ENCODE measurements around the gene STX8.
"Not testable (repeated sequence)": the region's sequence is repeated elsewhere in the genome, so short reads cannot be mapped to it uniquely, and the experiment has no call there.

Gene STX8

GRCh38 chr17:9382626-9383025, 193.0 kb downstream of the STX8 start:
- no peak for DNase-seq

- DNase-seq: no peak
These were observed 194.6 kb downstream of the STX8 start for GRCh38 chr17:9381068-9381467.

GRCh38 chr17:9380361-9380760, 195.3 kb downstream of the STX8 start:
- DNase-seq: no peak

DNA sequence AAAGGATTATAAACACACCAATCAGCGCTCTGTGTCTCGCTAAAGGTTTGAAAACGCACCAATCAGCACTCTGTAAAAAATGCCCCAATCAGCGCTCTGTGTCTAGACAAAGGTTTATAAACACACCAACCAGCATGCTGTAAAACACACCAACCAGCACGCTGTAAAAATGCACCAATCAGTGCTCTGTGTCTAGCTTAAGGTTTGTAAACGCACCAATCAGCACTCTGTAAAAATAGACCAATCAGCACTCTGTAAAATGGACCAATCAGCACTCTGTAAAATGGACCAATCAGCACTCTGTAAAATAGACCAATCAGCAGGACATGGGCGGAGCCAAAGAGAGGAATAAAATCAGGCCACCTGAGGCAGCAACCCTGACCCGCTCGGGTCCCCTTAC, 199.4 kb downstream of the STX8 start:
- not testable (repeated sequence) for DNase-seq

GRCh38 chr17:9371019-9371418, 204.6 kb downstream of the STX8 start:
- DNase-seq: no peak

GRCh38 chr17:9370467-9370866, 205.2 kb downstream of the STX8 start:
- DNase-seq: no peak

GRCh38 chr17:9368631-9369030, 207.0 kb downstream of the STX8 start:
- DNase-seq: no peak

DNA sequence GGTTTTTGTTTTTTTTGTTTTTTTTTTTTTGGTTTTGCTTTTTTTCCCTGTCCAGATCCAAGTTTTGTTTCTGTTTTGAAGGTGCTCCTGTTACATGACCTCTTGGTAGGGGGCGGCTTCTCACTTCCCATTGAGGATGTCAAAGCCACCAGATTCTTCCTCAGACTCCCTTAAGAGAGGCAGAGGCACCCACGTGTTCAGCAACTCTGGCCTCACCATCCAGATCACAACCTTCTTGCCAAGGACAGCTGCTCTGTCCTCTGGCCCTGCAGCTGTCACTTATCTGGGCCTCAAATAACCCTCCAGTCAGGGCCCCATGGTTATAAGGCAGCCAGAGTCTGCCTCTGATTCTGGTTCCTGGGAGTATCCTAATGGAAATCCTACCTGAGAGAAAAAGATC, 208.5 kb downstream of the STX8 start:
- DNase-seq: no peak

GRCh38 chr17:9364837-9365430, 210.7 kb downstream of the STX8 start:
- no peak for DNase-seq

GRCh38 chr17:9363440-9364350, 211.9 kb downstream of the STX8 start:
- no peak for DNase-seq

GRCh38 chr17:9361188-9361955, 214.2 kb downstream of the STX8 start:
- no peak for DNase-seq

DNA sequence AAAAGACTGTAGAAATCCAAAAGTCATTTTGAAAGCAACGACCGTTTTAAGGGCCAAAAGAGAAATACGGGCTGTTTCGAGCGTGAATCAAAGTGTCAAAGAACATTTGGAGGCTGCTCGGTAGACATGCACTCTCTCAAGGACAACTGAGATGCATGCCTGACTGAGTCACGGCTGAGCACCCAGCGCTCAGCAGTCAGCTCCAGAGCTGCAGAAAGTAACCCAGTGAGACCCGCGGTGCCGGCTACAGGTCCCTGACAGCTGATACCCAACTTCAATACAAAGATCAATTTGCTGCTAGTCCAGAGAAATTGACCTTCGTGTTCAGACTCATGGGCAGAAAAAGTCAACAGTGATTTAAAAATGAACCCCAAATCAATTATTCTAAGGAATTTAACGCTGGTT, 214.9 kb downstream of the STX8 start:
- DNase-seq: no peak

DNA sequence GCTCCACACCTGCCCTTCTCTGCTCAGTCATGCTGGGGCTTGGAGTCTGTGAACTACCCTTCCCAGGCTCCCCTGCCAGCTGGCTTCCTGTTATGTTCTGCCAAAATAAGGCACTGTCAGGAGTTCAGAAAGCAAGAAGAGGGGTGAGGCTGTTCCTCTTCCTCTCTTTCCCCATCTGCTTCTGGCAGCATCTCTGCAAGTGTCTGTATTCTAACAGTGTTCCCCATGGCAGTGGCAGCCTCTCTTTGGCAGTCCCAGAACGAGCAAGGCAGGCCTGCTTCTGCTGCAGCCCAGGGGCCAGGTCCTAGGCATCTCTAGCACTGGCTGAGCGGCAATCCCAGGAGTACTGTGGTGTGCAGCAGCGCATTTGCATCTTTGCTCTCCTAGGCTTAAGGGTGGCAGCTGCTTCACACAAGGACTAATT, 219.1 kb downstream of the STX8 start:
- no peak for DNase-seq

DNA sequence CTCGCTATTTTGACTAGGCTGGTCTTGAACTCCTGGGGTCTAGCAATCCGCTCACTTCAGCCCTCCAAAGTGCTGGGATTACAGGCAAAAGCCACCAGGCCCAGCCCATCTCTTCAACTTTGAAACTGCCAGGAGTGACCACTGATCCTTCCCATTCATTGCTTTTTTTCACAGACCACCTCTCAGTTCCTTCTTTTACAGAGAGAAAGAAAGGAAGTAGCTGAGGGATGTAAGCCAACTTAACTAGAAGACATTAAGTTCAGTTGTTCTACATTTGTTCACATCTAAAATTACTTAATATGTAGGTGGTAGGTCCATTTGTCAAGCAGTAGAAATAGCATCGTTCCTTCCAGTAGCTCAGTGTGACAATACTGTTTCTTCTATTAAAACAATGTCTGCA, 219.8 kb downstream of the STX8 start:
- DNase-seq: no peak

- not testable (repeated sequence) for DNase-seq
These were observed 220.4 kb downstream of the STX8 start for GRCh38 chr17:9355231-9355630.

GRCh38 chr17:9350080-9350479, 225.5 kb downstream of the STX8 start:
- no peak for DNase-seq

- no peak for DNase-seq
These were observed 229.2 kb downstream of the STX8 start for GRCh38 chr17:9346296-9346926.

- DNase-seq: no peak
These were observed 232.1 kb downstream of the STX8 start for GRCh38 chr17:9343516-9343915.

- no peak for DNase-seq
These were observed 233.4 kb downstream of the STX8 start for GRCh38 chr17:9342225-9342624.

GRCh38 chr17:9339958-9340357, 235.7 kb downstream of the STX8 start:
- DNase-seq: no peak

GRCh38 chr17:9339482-9339881, 236.1 kb downstream of the STX8 start:
- DNase-seq: not testable (repeated sequence)

DNA sequence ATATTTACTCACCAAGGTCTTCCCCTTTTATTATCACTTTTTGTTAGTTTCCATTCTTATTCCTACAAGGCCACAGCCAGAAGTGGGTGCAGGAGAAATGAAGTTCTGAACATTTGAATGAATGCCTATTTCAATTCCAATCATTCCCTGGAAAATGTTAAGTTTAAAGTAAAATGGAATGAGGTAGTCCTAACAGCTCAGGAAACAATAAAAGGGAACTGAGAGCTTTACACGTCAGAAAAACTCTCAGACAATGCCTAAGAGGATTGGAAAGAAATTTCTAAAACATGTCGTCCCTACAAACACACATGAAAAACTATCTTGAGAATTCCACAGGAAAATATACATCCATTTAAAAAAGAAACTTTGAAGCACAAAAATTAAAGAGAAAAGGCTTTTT, 238.8 kb downstream of the STX8 start:
- no peak for DNase-seq

Data from cerebellar nuclear complex (tissue), 1 donor.